ENCODE measurements around the gene HSPA5. TPM values are rescaled to one million over a fixed set of nuclear protein-coding genes. Genes with fewer than 3 reads are reported as not detected.

Gene HSPA5
- total and polyA plus RNA-seq, 10 of the 15 experiments (the other 5 are each of a cell fraction or from before 2014, with no cell fraction given), result 39.8 to 517 (median 105) TPM

GRCh38 chr9:125190361-125190801, 50.8 kb downstream of the HSPA5 start (continued):
- TF ChIP-seq NR2F1 (conservative IDR thresholded peaks at IDR 0.05), result no peak
- TF ChIP-seq YBX1 (IDR thresholded peaks at IDR 0.05), result no peak
- no peak for TF ChIP-seq GATAD2B (conservative IDR thresholded peaks at IDR 0.05; ENCODE audit: low read depth)
- no peak for TF ChIP-seq CEBPZ (IDR thresholded peaks at IDR 0.05; ENCODE audit: low read depth, low read length)
- TF ChIP-seq IRF5 (IDR thresholded peaks at IDR 0.05; ENCODE audit: borderline replicate concordance), result no peak
- TF ChIP-seq TARDBP (IDR thresholded peaks at IDR 0.05; ENCODE audit: borderline replicate concordance), result no peak
- no peak for TF ChIP-seq ZNF687 (IDR thresholded peaks at IDR 0.05)
- no peak for TF ChIP-seq MEF2B (IDR thresholded peaks at IDR 0.05; ENCODE audit: partially characterized antibody, poor library complexity, severe bottlenecking)
- TF ChIP-seq PBX3 (IDR thresholded peaks at IDR 0.05; ENCODE audit: insufficient replicate concordance, low read depth, low read length), result no peak
- no peak for TF ChIP-seq JUNB (IDR thresholded peaks at IDR 0.05)
